HG02571 (cell line): ENCODE results near the gene PREB.
"Not testable (repeated sequence)": the region's sequence is repeated elsewhere in the genome, so short reads cannot be mapped to it uniquely, and the experiment has no call there.

Source experiments
- ATAC-seq: cut with Tn5 transposase; IDR thresholded peaks from one replicate; pipeline ENCODE4 v1.9.1; 2021; ENCODE audit warnings: mild to moderate bottlenecking, moderate library complexity; ENCODE audit not compliant: unreplicated experiment

PREB gene

DNA sequence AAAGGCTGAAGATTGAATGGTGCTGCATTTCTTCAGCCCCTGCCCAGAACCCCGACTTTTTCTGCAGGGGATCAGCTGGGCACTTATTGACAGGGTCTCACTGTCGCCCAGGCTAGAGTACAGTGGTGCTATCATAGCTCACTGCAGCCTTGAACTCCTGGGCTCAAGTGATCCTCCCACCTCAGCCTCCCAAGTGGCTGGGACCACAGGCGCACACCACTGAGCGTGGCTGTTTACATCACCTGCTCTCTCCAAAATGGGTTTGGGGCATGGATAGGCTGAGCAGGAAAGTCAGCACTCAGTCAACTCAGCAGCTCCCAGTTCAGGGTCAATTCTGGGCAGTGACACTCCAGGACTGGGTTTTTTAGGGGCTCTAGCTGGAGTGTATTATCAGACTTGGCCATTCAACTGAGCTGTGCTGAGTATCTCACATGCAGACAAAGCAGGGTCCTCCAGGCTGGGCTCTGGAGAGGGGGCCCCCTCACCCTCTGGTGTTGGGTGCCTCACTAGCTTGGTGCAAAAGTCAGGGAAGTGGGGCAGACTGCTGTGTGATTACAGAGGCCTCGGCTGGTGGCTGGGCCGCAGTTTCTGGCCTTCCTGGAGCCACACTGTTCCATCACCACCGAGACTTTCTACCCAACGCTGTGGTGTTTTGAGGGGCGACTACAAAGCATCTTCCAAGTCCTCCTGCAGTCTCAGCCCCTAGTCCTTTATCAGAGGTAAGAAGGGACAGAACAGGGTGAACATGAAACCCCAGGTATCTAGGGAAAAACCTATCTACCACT lies 6.4 kb downstream of the PREB start:
- no peak for ATAC-seq

DNA sequence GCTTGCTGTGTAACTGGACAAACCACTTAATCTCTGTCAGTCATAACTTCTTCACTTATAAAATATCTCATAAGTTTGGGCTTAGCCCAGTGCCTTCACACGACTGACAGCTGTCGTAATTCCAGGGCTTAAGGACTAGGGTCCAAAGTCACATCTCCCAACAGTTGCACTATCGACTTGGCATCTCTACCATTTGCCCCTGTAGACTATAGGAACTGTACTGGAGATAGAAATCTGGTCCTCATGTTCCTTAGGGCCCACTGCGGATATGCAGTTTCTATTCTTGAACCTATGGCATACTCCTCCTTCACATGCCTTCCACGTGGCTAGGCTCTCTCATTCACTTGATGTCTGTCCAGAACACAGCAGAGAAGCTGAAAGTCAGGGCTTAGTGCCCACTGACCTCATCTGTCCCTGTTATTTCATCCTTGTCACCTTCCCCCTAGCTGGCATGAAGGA lies 8.2 kb downstream of the PREB start:
- ATAC-seq = no peak

DNA sequence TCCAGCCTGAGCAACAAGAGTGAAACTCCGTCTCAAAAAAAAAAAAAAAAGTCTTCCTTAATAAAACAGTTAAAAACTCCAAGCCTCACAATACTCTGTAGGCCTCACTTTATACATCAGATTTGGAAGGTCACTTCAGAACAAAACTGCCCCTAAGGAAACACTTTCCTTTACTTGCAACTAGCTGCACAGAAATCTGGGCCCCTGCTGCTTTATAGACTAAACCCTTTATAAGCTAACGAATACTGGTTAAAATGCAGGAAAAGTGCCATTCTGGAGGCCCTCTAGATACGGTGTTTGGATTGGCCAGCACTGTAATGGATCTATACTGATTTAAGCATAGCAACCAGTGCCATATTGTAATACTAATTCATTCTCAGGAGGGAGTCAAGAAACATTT lies 9.3 kb downstream of the PREB start:
- ATAC-seq = no peak

DNA sequence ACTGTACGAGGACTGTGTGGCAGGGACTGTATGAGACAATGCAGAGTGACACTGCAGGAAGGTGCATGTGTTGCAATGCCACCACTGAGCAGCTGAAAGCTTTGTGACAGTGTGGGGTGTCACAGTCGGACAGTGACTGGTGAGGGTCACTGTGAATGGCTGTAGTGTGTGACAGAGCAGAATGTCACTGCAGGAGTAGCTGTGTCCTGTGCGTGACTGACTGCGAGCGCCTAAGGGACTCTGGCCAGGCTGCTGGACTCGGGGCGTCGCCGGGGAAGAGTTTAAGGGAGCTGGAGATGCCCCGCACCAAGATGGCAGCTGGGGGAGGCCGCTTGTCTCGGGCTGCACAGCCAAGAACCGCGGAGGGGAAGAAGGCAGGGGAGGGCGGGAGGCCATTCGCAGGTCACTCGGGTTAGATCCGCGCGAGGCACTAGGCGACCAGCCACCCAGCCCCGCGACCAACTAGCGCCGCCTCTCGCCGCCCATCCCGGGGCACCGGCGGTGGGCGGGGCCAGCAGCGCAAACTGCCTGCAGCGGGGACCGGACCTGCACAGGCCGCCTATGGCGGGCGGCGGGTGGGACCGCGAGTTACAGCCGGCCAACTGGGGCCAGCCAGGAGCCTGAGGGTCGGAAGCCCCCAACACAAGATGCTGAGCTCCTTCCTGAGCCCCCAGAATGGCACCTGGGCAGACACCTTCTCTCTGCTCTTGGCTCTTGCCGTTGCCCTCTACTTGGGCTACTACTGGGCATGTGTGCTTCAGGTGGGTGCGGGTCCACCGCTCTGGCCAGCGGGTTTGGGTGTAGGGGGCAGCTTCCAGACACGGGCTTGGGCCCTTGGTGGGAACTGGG lies 10.9 kb downstream of the PREB start, which contains the start of gene ABHD1:
Gene ABHD1 (plus strand): TSS at position 514 of the 849 bp plus-strand sequence. CDS start 134 bp downstream, at position 648.
- ATAC-seq = peak; percentile 59

DNA sequence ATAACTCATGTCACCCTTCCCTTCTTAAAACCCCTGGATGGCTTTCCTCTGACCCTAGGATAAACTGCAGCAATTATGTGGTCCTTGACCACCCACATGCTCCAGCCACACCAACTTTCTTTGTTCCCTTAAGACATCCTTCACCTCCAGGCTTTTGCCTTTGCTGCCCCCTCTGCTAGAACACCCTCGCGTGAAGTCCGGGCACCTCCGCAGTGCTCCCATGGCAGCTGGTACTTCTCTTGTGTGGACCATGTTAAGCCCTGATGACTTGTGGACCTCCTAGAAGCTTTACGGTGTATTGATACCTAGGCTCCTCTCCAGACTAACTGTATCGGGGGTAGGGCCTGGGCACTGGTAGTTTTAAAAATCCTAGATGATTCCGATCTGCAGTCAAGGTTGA lies 11.6 kb downstream of the PREB start:
- ATAC-seq = no peak

DNA sequence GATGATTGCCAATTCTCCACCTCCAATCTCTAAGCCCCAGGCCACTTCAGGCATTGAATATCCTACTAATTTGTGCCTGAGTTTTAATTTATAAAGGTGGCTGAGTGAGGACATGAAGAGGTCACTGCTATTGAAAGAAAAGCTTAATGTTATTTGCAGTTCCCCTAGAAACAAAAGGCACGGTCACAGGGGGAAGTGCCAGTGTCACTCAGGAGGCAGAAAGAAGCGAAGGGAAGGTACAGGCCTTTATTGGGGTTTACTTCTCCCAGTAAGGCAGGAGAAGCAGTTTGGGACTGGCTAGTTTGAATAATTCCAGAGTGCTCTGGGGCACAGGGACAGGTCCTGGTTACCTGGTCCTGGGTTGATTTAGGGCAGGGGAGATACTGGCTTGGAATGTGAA lies 12.5 kb downstream of the PREB start:
- ATAC-seq = no peak

DNA sequence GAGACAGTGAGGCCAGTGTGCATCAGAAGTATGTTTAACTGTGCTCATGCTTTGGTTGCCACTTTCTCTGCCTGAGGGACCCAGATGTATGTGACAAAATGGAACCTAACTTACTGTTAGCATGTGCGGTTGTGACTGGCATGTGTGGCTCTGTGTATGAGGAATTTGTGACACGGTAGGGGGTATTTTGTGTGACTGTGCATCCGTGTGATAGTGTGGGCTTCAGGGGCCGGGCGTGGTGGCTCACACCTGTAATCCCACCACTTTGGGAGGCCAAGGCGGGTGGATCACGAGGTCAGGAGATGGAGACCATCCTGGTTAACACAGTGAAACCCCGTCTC lies 15.1 kb downstream of the PREB start:
- ATAC-seq = not testable (repeated sequence)

DNA sequence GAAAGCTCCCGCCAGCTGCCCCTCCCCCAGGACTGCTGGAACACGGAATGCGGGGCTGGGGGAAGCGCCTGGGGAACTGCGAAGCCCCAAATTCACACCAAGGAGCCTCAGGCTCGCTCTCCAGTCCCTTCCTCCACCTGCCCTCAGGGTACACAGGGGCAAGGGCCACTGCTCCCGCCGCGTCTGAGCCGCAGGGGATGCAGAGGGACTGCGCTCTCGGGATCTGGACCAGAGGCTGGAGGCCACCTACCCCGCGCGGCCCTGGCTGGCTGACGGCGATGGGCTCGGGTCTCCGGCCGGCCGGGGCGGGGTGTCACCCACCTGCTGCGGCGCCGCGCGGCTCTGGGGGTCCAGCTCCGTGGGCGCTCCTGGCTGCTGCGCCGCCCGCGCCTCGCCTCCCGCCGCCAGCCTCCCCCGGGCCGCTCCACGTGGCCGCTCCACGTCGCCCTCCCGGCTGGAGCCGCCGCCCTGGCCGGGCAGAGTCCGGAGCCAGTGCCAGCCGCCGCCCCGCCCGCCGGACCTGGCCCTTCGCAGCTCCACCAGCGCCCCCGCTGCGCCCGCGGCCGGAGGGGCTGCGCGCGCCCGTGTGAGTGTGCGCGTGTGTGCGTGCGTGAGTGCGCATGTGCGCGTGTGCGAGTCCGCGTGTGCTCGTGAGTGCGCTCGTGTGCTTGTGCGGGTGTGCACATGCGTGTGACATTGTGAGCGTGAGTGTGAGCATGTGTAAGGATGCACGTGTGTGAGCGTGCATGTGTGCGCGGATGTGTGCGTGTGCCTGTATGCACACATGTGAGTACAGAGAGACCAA lies 15.7 kb downstream of the PREB start, which contains the start of gene CGREF1:
Gene CGREF1 (minus strand): TSS at position 604 of the 805 bp plus-strand sequence. CDS start 14,762 bp downstream, outside the sequence.
- ATAC-seq = no peak

DNA sequence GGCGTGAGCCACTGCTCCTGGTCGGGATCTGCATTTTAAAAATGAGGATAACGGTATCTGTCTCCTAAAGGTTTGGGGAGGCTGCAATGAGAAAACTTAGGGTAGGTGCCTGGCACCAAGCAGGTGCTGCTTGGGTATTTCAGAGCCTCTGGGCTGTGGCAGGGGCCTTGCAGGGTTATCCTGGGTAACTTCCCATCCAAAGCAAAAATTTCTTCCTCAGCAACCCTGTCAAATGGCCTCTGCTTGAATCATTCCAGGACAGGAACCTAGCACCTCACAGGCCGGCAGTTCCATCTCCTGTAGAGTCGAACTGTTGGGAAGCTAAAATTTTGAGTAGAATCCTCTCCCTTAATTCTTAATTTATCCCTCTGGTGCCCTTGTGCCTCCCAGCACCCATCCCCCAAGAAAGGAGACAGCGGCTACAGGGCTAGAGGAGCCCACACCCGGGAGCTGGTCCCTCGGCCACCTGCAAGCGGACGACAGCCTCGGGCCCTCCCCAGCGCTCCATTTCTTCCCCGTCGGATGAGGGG lies 16.4 kb downstream of the PREB start:
- no peak for ATAC-seq

DNA sequence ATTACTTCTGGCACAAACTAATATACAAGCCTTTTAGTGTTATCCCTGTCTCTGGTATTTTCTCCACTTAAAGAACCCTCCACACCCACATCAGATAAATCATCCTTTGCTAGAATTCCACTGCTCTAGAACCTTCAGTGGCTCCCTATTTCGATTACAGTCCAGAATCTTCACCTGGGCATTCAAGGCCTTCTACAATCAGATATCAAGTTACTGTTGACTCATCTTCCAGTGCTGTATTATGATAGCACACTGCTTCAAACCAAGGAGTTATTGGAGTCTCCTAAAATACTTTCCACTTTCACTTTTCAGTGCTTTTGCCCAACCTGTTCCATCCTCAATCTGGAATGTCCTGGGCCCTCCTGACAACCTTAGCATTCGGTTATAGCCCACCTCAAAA lies 18.9 kb downstream of the PREB start:
- ATAC-seq = no peak

DNA sequence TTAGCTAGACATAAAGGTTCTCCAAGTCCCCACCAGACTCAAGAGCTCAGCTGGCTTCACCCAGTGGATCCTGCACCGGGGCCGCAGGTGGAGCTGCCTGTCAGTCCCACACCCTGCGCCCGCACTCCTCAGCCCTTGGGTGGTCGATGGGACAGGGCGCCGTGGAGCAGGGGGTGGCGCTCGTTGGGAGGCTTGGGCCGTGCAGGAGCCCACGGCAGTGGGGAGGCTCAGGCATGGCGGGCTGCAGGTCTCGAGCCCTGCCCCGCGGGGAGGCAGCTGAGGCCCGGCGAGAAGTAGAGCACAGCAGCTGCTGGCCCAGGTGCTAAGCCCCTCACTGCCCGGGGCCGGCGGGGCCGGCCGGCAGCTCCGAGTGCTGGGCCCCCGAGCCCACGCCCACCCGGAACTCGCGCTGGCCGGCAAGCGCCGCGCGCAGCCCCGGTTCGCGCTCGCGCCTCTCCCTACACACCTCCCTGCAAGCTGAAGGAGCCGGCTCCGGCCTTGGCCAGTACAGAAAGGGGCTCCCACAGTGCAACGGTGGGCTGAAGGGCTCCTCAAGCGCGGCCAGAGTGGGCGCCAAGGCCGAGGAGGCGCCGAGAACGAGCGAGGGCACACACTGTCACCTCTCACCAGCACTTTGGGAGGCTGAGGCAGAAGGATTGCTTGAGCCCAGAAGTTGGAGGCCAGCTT lies 22.9 kb downstream of the PREB start:
- not testable (repeated sequence) for ATAC-seq

DNA sequence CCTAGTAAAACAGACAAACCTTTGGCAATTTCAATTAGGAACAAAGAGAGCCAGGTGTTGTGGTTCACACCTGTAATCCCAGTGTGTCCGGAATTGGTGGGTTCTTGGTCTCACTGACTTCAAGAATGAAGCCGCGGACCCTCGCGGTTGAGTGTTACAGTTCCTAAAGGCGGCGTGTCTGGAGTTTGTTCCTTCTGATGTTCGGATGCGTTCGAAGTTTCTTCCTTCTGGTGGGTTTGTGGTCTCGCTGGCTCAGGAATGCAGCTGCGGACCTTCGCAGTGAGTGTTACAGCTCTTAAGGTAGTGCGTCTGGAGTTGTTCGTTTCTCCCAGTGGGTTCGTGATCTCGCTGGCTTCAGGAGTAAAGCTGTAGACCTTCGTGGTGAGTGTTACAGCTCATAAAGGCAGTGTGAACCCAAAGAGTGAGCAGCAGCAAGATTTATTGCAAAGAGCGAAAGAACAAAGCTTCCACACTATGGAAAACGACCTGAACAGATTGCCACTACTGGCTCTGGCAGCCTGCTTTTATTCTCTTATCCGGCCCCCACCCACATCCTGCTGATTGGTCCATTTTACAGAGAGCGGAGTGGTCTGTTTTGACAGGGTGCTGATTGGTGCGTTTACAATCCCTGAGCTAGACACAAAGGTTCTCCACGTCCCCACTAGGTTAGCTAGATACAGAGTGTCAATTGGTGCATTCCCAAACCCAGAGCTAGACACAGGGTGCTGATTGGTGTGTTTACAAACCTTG lies 23.7 kb downstream of the PREB start:
- ATAC-seq = not testable (repeated sequence)

DNA sequence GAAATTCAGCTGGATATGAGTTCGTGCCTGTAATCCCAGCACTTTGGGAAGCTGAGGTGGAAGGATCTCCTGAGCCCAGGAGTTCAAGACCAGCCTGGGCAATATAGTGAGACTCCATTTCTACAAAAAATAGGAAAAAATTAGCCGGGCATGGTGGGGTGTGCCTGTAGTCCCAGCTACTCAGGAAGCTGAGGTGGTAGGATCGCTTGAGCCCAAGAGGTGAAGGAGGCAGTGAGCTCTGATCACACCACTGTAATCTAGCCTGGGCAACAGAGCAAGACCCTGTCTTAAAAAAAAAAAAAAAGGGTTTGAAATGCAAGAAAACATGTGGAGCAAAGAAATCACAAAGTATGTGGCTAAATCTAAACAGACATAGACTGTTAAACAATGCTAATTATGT lies 25.4 kb downstream of the PREB start:
- ATAC-seq = no peak

DNA sequence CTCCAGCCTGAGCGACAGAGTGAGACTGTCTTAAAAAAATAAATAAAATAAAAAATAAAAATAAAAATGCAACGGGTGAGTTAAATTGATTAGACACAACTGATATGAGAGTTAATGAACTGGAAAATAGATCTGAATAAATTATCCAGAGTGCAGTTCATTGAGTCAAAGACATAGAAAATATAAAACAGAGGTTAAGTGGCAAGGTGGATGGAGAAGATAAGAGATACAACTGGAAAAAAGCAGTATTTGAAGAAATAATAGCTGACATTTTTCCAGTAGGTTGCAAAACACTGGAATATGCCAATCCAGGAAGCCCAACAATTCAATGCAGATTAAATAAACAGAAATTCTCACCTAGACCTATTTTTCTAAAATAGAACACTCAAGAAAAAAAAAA lies 26.2 kb downstream of the PREB start:
- no peak for ATAC-seq

DNA sequence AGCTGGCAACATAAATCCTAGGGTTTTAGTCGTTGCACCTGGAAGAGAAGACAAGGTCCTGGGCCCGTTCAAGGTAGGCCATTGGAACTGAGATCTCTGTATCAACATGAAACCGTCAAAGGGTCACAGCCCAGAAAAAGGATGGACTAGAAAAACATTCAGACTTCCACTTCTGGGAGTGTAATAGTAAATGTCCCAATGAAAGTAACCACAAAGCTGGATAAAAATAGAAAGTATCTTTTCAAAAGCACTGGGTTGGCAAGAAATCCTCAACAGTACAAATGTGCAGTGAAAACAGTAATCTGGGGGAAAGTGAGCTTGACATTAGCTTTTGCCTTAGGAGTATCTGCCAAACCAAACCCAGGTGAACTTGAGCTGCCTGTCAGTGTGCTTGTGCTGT lies 28.5 kb downstream of the PREB start:
- no peak for ATAC-seq

DNA sequence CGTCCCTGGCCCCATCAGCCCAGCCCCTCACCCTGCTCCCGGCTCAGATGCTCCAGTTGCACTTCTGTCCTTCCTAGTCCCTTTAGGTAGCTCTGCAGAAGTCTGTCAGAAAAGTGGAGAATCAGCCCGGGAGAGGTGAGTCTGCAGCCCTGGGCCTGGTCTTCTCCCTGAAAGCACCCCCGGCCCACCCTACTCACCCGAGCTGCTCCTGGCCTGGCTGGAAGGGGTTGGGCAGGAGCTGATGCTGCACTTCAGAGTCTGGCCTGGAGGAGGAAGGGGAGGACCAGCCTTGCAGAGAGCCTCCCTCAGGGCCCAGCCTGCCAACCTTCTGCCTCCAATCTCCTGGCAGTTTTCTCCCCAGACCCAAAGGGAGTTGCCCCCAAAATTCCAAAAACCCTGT lies 32.1 kb downstream of the PREB start:
- no peak for ATAC-seq

DNA sequence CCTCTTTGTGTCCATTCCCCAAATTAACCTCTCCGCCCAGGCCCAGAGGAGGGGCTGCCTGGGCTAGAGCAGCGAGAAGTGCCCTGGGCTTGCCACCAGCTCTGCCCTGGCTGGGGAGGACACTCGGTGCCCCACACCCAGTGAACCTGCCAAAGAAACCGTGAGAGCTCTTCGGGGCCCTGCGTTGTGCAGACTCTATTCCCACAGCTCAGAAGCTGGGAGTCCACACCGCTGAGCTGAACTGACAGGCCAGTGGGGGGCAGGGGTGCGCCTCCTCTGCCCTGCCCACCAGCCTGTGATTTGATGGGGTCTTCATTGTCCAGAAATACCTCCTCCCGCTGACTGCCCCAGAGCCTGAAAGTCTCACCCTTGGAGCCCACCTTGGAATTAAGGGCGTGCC lies 34.4 kb downstream of the PREB start:
- ATAC-seq = no peak

DNA sequence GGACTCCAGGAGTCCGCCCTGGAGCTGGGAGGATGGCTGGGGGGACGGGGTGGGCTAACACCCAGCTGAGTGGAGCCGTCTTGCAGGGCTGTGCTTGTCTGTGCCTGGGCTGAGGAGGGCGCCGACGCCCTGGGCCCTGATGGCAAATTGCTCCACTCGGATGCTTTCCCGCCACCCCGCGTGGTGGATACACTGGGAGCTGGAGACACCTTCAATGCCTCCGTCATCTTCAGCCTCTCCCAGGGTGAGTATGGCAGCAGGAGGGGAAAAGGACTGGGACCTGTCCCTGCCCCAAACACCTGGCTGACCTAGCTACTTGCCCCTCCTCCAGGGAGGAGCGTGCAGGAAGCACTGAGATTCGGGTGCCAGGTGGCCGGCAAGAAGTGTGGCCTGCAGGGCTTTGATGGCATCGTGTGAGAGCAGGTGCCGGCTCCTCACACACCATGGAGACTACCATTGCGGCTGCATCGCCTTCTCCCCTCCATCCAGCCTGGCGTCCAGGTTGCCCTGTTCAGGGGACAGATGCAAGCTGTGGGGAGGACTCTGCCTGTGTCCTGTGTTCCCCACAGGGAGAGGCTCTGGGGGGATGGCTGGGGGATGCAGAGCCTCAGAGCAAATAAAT lies 35.0 kb downstream of the PREB start:
- ATAC-seq = no peak

DNA sequence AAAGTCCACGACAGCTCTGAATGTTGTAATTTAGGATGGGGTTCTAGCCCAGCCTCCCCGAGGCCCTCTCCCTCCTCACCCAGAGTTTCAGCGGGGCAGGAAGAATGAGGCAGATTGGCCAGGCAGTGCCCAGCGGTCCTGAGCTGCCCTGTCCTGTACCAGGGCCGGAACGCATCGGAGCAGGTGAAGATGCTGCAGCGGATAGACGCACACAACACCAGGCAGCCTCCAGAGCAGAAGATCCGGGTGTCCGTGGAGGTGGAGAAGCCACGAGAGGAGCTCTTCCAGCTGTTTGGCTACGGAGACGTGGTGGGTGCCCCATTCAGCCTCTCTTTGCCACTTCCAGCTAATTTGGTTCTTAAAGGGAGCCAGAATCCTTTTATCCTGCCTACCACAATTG lies 37.1 kb downstream of the PREB start:
- no peak for ATAC-seq
